ENCODE measurements around the gene ULK4. TPM values are rescaled to one million over a fixed set of nuclear protein-coding genes. Genes with fewer than 3 reads are reported as not detected.

Gene ULK4
- total and polyA plus RNA-seq, 2 of the 4 experiments (the other 2 are of a cell fraction), result 2.7 to 5.0 TPM

DNA sequence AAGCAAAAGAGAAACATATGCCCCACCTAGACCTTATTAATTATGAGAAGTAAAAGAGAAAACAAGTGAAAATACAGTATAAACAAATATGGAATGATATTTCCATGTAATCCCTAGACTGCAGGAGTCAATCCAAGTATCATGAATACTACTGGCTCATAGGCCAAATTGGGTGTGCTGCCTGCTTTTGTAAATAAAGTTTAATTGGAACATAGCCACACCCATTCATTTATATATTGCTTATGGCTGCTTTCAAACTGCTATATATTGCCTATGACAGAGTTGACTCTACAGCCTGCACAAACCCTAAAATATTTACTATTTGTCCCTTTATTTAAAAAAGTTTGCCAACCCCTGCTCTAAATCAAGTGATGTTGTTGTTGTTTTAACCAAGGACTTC lies 5.3 kb downstream of the ULK4 start (continued):
- TF ChIP-seq, protein P1, sequence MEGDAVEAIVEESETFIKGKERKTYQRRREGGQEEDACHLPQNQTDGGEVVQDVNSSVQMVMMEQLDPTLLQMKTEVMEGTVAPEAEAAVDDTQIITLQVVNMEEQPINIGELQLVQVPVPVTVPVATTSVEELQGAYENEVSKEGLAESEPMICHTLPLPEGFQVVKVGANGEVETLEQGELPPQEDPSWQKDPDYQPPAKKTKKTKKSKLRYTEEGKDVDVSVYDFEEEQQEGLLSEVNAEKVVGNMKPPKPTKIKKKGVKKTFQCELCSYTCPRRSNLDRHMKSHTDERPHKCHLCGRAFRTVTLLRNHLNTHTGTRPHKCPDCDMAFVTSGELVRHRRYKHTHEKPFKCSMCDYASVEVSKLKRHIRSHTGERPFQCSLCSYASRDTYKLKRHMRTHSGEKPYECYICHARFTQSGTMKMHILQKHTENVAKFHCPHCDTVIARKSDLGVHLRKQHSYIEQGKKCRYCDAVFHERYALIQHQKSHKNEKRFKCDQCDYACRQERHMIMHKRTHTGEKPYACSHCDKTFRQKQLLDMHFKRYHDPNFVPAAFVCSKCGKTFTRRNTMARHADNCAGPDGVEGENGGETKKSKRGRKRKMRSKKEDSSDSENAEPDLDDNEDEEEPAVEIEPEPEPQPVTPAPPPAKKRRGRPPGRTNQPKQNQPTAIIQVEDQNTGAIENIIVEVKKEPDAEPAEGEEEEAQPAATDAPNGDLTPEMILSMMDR (conservative IDR thresholded peaks at IDR 0.05; ENCODE audit: low read depth, low read length), result no peak
- TF ChIP-seq NFE2L2 (IDR thresholded peaks at IDR 0.05; ENCODE audit: low read depth, low read length), result no peak

DNA sequence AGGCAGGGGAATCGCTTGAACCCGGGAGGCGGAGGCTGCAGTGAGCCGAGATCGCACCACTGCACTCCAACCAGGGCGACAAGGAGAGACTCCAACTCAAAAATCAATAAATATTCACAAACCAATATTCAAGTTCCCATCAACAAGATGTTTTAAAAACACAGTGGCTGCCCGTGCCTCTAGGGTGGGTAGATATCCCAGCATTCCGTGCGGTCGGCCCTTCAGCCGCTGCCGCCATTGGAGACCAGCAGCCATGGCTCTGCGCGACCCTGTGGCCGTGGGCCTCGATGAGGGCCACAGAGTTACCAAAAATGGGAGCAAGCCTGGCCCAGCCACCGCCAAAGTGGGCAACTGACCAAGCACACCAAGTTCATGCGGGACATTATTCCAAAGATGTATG lies 6.7 kb downstream of the ULK4 start:
- no peak overlapping the region for H3K18ac ChIP-seq (ENCODE audit: low read depth, low read length)
- ChIA-PET CTCF (no interaction called here), POLR2A (ENCODE audit: unreplicated experiment) (no interaction called here)
- no peak for ATAC-seq (ENCODE audit: low read depth)
- no peak overlapping the region for H2BK20ac ChIP-seq (ENCODE audit: low read depth, low read length)
- no peaks in the 10 kb centered on the region; the same call in 1 of the 2 replicates for H3K36me3 ChIP-seq (ENCODE audit: control insufficient read depth, insufficient read depth, low read length)
- no peaks in the 10 kb centered on the region for H4K20me1 ChIP-seq (ENCODE audit: insufficient read depth, low read length)
- in situ Hi-C loops (cut with MboI; ENCODE audit: low sequenced_read_pairs) (no loop called here), dilution Hi-C loops (cut with HindIII; ENCODE audit: low sequenced_read_pairs, unreplicated experiment) (no loop called here), intact Hi-C loops (cut with micrococcal nuclease) (no loop called here)
- H2AK5ac ChIP-seq (ENCODE audit: low read depth, low read length), result no peak overlapping the region
- no peak overlapping the region for H3K27ac ChIP-seq (ENCODE audit: insufficient read depth, low read length)
- no peak overlapping the region for H3K23ac ChIP-seq (ENCODE audit: low read depth, low read length)
- no peak for DNase-seq
- TF ChIP-seq CEBPB (IDR thresholded peaks at IDR 0.05; ENCODE audit: low read depth, low read length) (no peak), CHD1 (IDR thresholded peaks at IDR 0.05; ENCODE audit: low read depth, low read length) (no peak)
- H3K4ac ChIP-seq (ENCODE audit: low read depth, low read length), result no peak overlapping the region
- H3K9ac ChIP-seq (ENCODE audit: low read depth, low read length), result no peak overlapping the region
- peak overlapping the region; percentile 14 for H2AK9ac ChIP-seq (replicated peaks; ENCODE audit: low read depth, low read length, poor library complexity)
- H3K4me2 ChIP-seq (ENCODE audit: low read depth, low read length), result no peak overlapping the region
- H3K9me3 ChIP-seq (ENCODE audit: control insufficient read depth, insufficient read depth, low read length), result no peaks in the 10 kb centered on the region
- H3K4me3 ChIP-seq (ENCODE audit: insufficient read depth, low read depth, low read length), result no peak overlapping the region
- BruUV-seq (replicated peaks), result no TSS peak
- H4K91ac ChIP-seq (ENCODE audit: insufficient read depth, low read depth, low read length), result no peak overlapping the region
- H4K5ac ChIP-seq (ENCODE audit: low read depth, low read length), result no peak overlapping the region
- H2AFZ ChIP-seq (replicated peaks; ENCODE audit: low read length, poor library complexity), result no peak overlapping the region
- no peak overlapping the region for H2BK120ac ChIP-seq (ENCODE audit: low read depth, low read length)
- H3K56ac ChIP-seq (ENCODE audit: extremely low read depth, insufficient read depth, low read length), result no peak overlapping the region
- no peak overlapping the region for H2BK15ac ChIP-seq (ENCODE audit: low read depth, low read length)
- no peaks in the 10 kb centered on the region for H3K27me3 ChIP-seq (ENCODE audit: control insufficient read depth, insufficient read depth, low read length)
- no peak overlapping the region for H3K14ac ChIP-seq (replicated peaks; ENCODE audit: low read depth, low read length)
- 90% methylated on average over 17 of the region's 18 CpGs; no CpG with 5 or more reads in 1 of the 2 experiments for whole genome bisulfite sequencing, 2 experiments (ENCODE audit: extremely low coverage in 2 of 2, insufficient read length in 1 of 2)
- no peak overlapping the region for H2BK5ac ChIP-seq (ENCODE audit: low read depth, low read length, poor library complexity, severe bottlenecking)
- peaks cover 0 to 3% of the 10 kb centered on the region in 2 experiments; a peak in 2 of 4 replicates for H3K79me1 ChIP-seq (ENCODE audit: low read depth in 1 of 2, low read length in 2 of 2)
- H4K8ac ChIP-seq (ENCODE audit: low read depth in 2 of 2, low read length in 2 of 2), result no peak overlapping the region
- H3K4me1 ChIP-seq (ENCODE audit: control insufficient read depth, insufficient read depth, low read length), result no peaks in the 10 kb centered on the region
- H3K9me1 ChIP-seq (ENCODE audit: insufficient read depth, low read length), result no peaks in the 10 kb centered on the region
